B cell (primary cell): ENCODE data around the gene NAB1. TPM values are rescaled to one million over a fixed set of nuclear protein-coding genes. Genes with fewer than 3 reads are reported as not detected.

Source experiments
- ATAC-seq: fragments of 200-7000 bp; cut with Tn5 transposase; one replicate; pipeline ENCODE4 v1.10.0; 2021; ENCODE audit warnings: low read depth, mild to moderate bottlenecking, moderate number of reproducible peaks, moderate library complexity
- CTCF ChIA-PET: fragments of 350-600 bp; sonication (Branson Sonifier 250); formaldehyde crosslinking; loops from one replicate; lab custom pipeline; 2021; ENCODE audit warnings: antibody characterized with exemption, inconsistent platforms; lab: Charles Lee
- POLR2A ChIA-PET: fragments of 350-600 bp; sonication (Branson Sonifier 250); formaldehyde crosslinking; loops from one replicate; lab custom pipeline; 2021; ENCODE audit warnings: antibody characterized with exemption; lab: Charles Lee
- DNase-seq: peaks from one replicate; pipeline ENCODE4 v3.0.0; 2013
- H2AFZ ChIP-seq: 2 replicates; pipeline ENCODE4 v1.6.1; 2012; ENCODE audit warnings: mild to moderate bottlenecking, low read depth, low read length; ENCODE audit not compliant: insufficient read depth, poor library complexity, severe bottlenecking
- H3K27ac ChIP-seq, 2 donors: 1 replicate in 1 of 2; 2 replicates in 1 of 2; pipeline ENCODE4 v1.5.1; 2012 to 2013; ENCODE audit warnings: low read length in 2 of 2, mild to moderate bottlenecking in 2 of 2, moderate library complexity in 1 of 2
- H3K27me3 ChIP-seq, 4 experiments: fragments of 200-600 bp in 1 of 4; sonication (generic) in 1 of 4; replicated peaks in 1 of 4; 1 replicate in 2 of 4; 2 replicates in 2 of 4; pipeline versions ENCODE4 v1.6.1 to v1.7.0; 2013 to 2016; ENCODE audit warnings: low read length in 3 of 4, mild to moderate bottlenecking in 2 of 4, mixed read lengths in 1 of 4, moderate library complexity in 1 of 4; ENCODE audit not compliant: insufficient read depth in 4 of 4, control insufficient read depth in 3 of 4; ENCODE audit errors: control extremely low read depth in 1 of 4
- H3K36me3 ChIP-seq, 2 experiments: replicated peaks in 1 of 2; 1 replicate in 1 of 2; 2 replicates in 1 of 2; pipeline versions ENCODE4 v1.6.1 to v1.7.1; 2013; ENCODE audit warnings: low read length in 1 of 2; ENCODE audit not compliant: insufficient read depth in 2 of 2, control insufficient read depth in 1 of 2; ENCODE audit errors: control extremely low read depth in 1 of 2, extremely low read depth in 1 of 2
- H3K4me1 ChIP-seq, 2 donors: fragments of 200-600 bp in 1 of 2; sonication (generic) in 1 of 2; 1 replicate in 1 of 2; 2 replicates in 1 of 2; pipeline versions ENCODE4 v1.5.1 to v1.6.1; 2013 to 2017; ENCODE audit warnings: low read length in 2 of 2; ENCODE audit not compliant: control insufficient read depth in 2 of 2, insufficient read depth in 2 of 2
- H3K4me2 ChIP-seq: replicated peaks from 2 replicates; pipeline ENCODE3; 2012; ENCODE audit warnings: mild to moderate bottlenecking, low read depth, low read length; ENCODE audit not compliant: poor library complexity, severe bottlenecking
- H3K4me3 ChIP-seq, 5 experiments: fragments of 200-600 bp in 1 of 5; sonication (generic) in 1 of 5; 1 replicate in 3 of 5; 2 replicates in 2 of 5; pipeline versions ENCODE4 v1.5.1 to v1.7.0; 2011 to 2016; ENCODE audit warnings: low read length in 4 of 5, mild to moderate bottlenecking in 4 of 5, low read depth in 2 of 5, control low read depth in 1 of 5, moderate library complexity in 1 of 5; ENCODE audit not compliant: insufficient read depth in 1 of 5; ENCODE audit errors: control extremely low read depth in 1 of 5, extremely low read depth in 1 of 5
- H3K79me2 ChIP-seq: fragments of 200-600 bp; sonication (generic); one replicate; pipeline ENCODE4 v1.6.0; 2016; ENCODE audit warnings: low read length; ENCODE audit not compliant: control insufficient read depth, insufficient read depth
- H3K9ac ChIP-seq: fragments of 200-600 bp; sonication (generic); 2 replicates; pipeline ENCODE4 v1.6.1; 2017; ENCODE audit warnings: mild to moderate bottlenecking, low read length, moderate library complexity
- H3K9me3 ChIP-seq, 3 donors: one replicate each; pipeline versions ENCODE4 v1.6.1 to v1.7.1; 2013; ENCODE audit warnings: low read length in 2 of 3; ENCODE audit not compliant: control insufficient read depth in 2 of 3, insufficient read depth in 1 of 3; ENCODE audit errors: control extremely low read depth in 1 of 3
- H4K20me1 ChIP-seq: 2 replicates; pipeline ENCODE4 v1.6.0; 2012; ENCODE audit warnings: mild to moderate bottlenecking, low read length; ENCODE audit not compliant: insufficient read depth, control insufficient read depth, poor library complexity, severe bottlenecking
- H3K27ac Mint-ChIP-seq: one replicate; pipeline ENCODE4 v1.8.0; 2021; ENCODE audit warnings: mixed read lengths
- H3K27me3 Mint-ChIP-seq: one replicate; pipeline ENCODE4 v1.8.0; 2021; ENCODE audit warnings: mixed read lengths
- H3K4me1 Mint-ChIP-seq: one replicate; pipeline ENCODE4 v1.8.0; 2021; ENCODE audit warnings: mixed read lengths
- H3K4me3 Mint-ChIP-seq: one replicate; pipeline ENCODE4 v1.8.0; 2021; ENCODE audit warnings: mixed read lengths
- H3K9me3 Mint-ChIP-seq: one replicate; pipeline ENCODE4 v1.8.0; 2022; ENCODE audit warnings: mixed read lengths; ENCODE audit not compliant: insufficient read depth
- EZH2 ChIP-seq: IDR thresholded peaks from 2 replicates; pipeline ENCODE4 v1.6.1; 2012; ENCODE audit warnings: borderline replicate concordance, low read depth, mild to moderate bottlenecking, moderate library complexity, low read length; ENCODE audit not compliant: insufficient read depth, poor library complexity, severe bottlenecking
- WGBS: methylation state at CpG from one replicate; pipeline ENCODE4 v1.1.5; 2013; ENCODE audit warnings: missing lambda C conversion rate; ENCODE audit not compliant: insufficient coverage; 5-methylcytosine and 5-hydroxymethylcytosine counted together
- intact Hi-C: fragments of 100-400 bp; cut with micrococcal nuclease; formaldehyde crosslinking; loops from one replicate; pipeline ENCODE4 v1.10.0; 2022
- polyA plus RNA-seq: library from polyadenylated mRNA; depleted of rRNA; stranded (reverse); fragments of >200 nt; gene quantifications from 2 replicates; pipeline ENCODE4 v1.2.3, GENCODE V29; 2012
- total RNA-seq, 2 donors: library from RNA; stranded (reverse); fragments of 120-200 nt in 1 of 2; gene quantifications; 1 replicate in 1 of 2; 2 replicates in 1 of 2; pipeline versions ENCODE4 v1.2.3 to v1.2.4, GENCODE V29; 2013 to 2022
- TF ChIP-seq, protein P1 (sequence below): fragments of 200-600 bp; IDR thresholded peaks from one replicate; pipeline ENCODE4 v1.8.0; 2022; ENCODE audit warnings: antibody characterized with exemption, mild to moderate bottlenecking

The NAB1 gene
- total and polyA plus RNA-seq, 2 donors (not counting 1 experiment from before 2014, with no cell fraction given), result 6.3 to 24.9 TPM

DNA sequence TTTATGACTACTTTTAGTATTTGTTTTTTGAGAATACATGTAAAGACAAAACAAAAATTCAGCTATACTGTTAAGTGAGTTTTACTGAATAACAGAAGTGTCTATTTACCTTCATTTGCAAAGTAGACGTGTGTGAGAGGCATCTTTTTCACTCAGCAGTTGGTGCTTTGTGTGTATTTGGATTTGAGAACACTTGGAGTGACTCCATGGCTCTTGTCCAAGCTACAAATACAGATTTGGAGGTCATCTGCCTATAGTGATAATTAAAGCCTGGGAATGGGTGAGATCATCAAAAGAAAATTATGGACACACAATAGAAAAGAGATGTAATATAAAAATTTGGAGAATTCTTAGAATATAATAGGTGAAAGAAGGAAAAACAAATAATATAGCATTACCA lies 6.2 kb downstream of the NAB1 start:
- DNase-seq, result no peak
- Histone ChIP-seq H3K27ac (no peak overlapping the region), H3K36me3 (no peaks in the 10 kb centered on the region), H3K4me2 (no peak overlapping the region), H3K79me2 (peaks cover 57% of the 10 kb centered on the region), H3K27me3 (no peaks in the 10 kb centered on the region), H3K4me1 (peaks cover 5% of the 10 kb centered on the region in 2 donors), H2AFZ (no peak overlapping the region), H3K9ac (no peak overlapping the region), H3K4me3 (no peak overlapping the region), H3K9me3 (no peaks in the 10 kb centered on the region), H4K20me1 (no peaks in the 10 kb centered on the region)
- H3K4me3 Mint-ChIP-seq, result no peak overlapping the region
- TF ChIP-seq EZH2, result no peak
- TF ChIP-seq, protein P1, sequence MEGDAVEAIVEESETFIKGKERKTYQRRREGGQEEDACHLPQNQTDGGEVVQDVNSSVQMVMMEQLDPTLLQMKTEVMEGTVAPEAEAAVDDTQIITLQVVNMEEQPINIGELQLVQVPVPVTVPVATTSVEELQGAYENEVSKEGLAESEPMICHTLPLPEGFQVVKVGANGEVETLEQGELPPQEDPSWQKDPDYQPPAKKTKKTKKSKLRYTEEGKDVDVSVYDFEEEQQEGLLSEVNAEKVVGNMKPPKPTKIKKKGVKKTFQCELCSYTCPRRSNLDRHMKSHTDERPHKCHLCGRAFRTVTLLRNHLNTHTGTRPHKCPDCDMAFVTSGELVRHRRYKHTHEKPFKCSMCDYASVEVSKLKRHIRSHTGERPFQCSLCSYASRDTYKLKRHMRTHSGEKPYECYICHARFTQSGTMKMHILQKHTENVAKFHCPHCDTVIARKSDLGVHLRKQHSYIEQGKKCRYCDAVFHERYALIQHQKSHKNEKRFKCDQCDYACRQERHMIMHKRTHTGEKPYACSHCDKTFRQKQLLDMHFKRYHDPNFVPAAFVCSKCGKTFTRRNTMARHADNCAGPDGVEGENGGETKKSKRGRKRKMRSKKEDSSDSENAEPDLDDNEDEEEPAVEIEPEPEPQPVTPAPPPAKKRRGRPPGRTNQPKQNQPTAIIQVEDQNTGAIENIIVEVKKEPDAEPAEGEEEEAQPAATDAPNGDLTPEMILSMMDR, result no peak
- WGBS, result no CpG with 5 or more reads among the region's 1 CpG
- H3K9me3 Mint-ChIP-seq, result no peaks in the 10 kb centered on the region
- ATAC-seq, result no peak
- H3K4me1 Mint-ChIP-seq, result peaks cover 9% of the 10 kb centered on the region
- intact Hi-C loops, result no loop called here
- H3K27me3 Mint-ChIP-seq, result no peaks in the 10 kb centered on the region
- ChIA-PET CTCF (interaction anchor here (8.1 kb wide), 1 partner anchor 25 kb away, joined by 41 read pairs; no protein-coding TSS in a partner anchor), POLR2A (no interaction called here)
- no peak overlapping the region for H3K27ac Mint-ChIP-seq

DNA sequence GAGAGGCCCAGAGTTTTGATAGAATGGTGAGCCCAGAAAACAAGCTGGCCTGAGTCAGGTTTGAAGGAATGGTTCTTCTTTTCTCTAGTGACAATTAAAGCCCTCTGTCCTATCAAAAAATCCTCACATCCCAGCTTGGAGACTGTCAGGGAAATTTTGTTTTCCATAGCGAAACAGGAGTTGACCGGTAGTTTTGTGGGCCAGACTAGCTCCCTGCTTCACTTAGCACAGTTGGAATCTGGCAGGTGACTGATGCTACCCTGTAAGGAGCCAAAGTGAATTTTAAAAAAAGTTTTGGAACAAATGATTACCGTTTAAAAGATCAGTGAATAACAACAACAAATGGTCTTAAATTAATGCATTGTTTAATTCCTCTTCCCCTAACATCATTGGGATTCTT lies 6.7 kb downstream of the NAB1 start:
- Mint-ChIP-seq H3K4me1 (peaks cover 5% of the 10 kb centered on the region), H3K9me3 (no peaks in the 10 kb centered on the region), H3K27ac (no peak overlapping the region), H3K4me3 (no peak overlapping the region), H3K27me3 (no peaks in the 10 kb centered on the region)
- Histone ChIP-seq H2AFZ (no peak overlapping the region), H3K9me3 (no peaks in the 10 kb centered on the region), H3K4me2 (no peak overlapping the region), H3K4me3 (no peak overlapping the region), H3K4me1 (peaks cover under 1% of the 10 kb centered on the region in 2 donors), H4K20me1 (no peaks in the 10 kb centered on the region), H3K79me2 (peaks cover 53% of the 10 kb centered on the region), H3K27ac (no peak overlapping the region), H3K27me3 (no peaks in the 10 kb centered on the region), H3K9ac (no peak overlapping the region), H3K36me3 (no peaks in the 10 kb centered on the region)
- TF ChIP-seq EZH2, result no peak
- TF ChIP-seq, protein P1, result no peak
- WGBS, result 100% methylated on average over 2 of the region's 3 CpGs
- no peak for DNase-seq
- ChIA-PET POLR2A (no interaction called here), CTCF (interaction anchor here (8.1 kb wide), 1 partner anchor 24 kb away, joined by 41 read pairs; no protein-coding TSS in a partner anchor)
- intact Hi-C loops, result no loop called here
- ATAC-seq, result no peak
